WI38 (cell line): ENCODE results near the gene POU6F1.

Source experiments
- H3K4me3 ChIP-seq: 2 replicates; pipeline ENCODE4 v1.5.1; 2011; ENCODE audit warnings: low read depth, mild to moderate bottlenecking, control low read depth, low read length
- CTCF ChIP-seq: IDR thresholded peaks from 2 replicates; pipeline ENCODE4 v1.5.1; 2012; ENCODE audit warnings: low read depth, mild to moderate bottlenecking, control low read depth, low read length

Gene POU6F1

DNA sequence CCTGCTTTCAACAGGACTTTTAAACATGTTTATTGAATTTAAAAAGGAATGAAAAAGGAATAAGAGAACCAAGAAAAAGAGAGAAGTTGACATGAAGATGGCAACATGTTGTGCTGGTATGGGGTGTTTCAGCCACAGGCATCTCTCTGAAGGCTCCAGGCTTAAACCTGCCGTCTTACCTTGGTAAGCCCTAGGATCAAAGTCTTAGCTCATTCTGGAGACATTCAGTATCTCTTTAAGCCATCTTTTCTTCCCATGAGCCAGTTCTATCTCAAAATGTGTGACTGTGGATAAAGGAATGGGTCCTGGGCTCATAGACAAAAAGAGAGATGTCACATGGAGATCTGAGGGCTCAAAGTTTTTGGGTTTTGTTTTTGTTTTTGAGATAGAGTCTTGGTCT lies 43.4 kb downstream of the POU6F1 start:
- no peak for TF ChIP-seq CTCF
- no peak overlapping the region for H3K4me3 ChIP-seq

DNA sequence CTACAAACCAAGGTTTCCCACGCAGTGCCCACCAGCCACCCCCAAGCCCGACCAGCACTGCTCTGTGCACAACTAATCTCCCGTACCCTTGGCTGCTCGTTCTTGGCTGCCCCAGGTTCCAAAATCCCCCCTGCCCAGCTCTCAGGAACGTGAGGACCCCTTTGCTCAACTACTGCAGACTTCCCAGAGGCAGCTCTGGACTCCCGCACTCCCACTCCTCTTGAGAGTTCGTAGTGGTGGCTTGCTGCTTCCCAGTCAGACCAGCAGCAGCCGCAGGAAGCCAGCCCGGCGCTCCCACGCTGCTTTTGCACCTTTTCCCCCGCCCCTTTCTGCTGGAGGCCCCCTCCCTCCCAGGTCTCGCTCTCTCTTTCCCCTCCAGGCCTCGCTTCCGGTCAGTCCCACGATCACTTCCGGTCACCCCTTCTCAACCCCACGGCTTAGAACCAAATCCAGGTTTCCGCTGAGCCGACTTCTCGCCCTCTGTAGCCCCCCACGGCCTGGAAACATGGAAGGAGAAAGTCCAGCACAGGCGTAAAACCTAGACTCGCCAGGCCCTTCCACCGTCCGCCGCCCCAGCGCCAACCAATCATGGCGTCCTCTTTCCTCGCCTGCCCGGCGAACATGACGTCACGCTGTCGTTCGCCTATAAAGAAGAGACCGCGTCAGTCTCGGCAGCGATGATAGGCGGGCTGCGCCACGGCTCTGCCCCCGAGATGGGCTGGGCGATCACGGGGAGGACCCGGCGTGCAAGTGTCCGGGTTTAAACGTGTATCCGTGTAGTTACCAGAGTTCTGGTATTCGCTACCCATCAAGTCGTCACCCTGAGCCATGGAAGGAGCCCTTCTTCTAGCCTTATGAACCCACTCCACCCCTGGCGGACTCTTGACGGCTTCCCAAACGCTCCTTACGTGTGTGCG lies 45.1 kb downstream of the POU6F1 start, which contains the start of gene TFCP2:
TSS of gene TFCP2 (minus strand) at position 621 of the 917 bp plus-strand sequence. CDS start 713 bp downstream, outside the sequence.
- H3K4me3 ChIP-seq = peak within 1 kb of the TSS; percentile 70
- TF ChIP-seq CTCF = no peak

- peak overlapping the region; percentile 70 for H3K4me3 ChIP-seq
- TF ChIP-seq CTCF = no peak
Measured at GRCh38 chr12:51171884-51172514, 45.9 kb downstream of the POU6F1 start.

GRCh38 chr12:51163795-51164194 lies 54.1 kb downstream of the POU6F1 start:
- no peak overlapping the region for H3K4me3 ChIP-seq
- no peak for TF ChIP-seq CTCF

- H3K4me3 ChIP-seq = no peak overlapping the region
- no peak for TF ChIP-seq CTCF
Measured at GRCh38 chr12:51162217-51162616, 55.6 kb downstream of the POU6F1 start.

- no peak overlapping the region for H3K4me3 ChIP-seq
- no peak for TF ChIP-seq CTCF
Measured at GRCh38 chr12:51160814-51161459, 56.9 kb downstream of the POU6F1 start.

DNA sequence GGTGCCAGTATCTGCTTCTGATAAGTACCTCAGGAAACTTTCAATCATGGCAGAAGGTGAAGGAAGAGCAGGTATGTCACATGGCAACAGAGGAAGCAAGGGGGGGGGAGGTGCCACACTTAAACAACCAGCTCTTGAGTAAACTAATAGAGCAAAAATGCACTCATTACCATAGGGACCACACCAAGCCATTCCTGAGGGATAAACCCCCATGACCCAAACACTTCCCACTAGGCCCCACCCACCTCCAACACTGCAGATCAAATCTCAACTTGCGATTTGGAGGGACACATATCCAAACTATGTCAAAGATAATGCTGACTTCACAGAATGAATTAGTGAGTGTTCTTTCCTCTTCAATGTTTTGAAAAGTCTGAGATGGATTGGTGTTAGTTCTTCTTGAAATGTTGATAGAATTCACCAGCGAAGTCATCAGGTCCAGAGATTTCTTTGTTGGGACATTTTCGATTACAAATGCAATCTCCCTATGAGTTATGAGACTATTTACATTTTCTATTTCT lies 61.6 kb downstream of the POU6F1 start:
- TF ChIP-seq CTCF = no peak
- no peak overlapping the region for H3K4me3 ChIP-seq
